Stomach (tissue), 9 donors: ENCODE measurements around the gene NFKBIB. TPM values are rescaled to one million over a fixed set of nuclear protein-coding genes. Genes with fewer than 3 reads are reported as not detected.

Source experiments
- DNase-seq, 2 donors: peaks; one replicate each; pipeline versions ENCODE4 v3.0.0 to v3.0.0-alpha.2; 2013 to 2019
- H3K27ac ChIP-seq, 5 donors: fragments of 200-600 bp in 4 of 5; sonication (generic) in 4 of 5; one replicate each; pipeline ENCODE4 v1.5.1; 2013 to 2019; ENCODE audit warnings: mild to moderate bottlenecking in 1 of 5, moderate library complexity in 1 of 5
- H3K27me3 ChIP-seq, 3 donors: fragments of 200-600 bp; sonication (generic); one replicate each; pipeline ENCODE4 v1.5.1; 2017 to 2019; ENCODE audit warnings: mixed run types in 1 of 3
- H3K36me3 ChIP-seq, 4 donors: fragments of 200-600 bp; sonication (generic); 1 replicate in 3 of 4; 2 replicates in 1 of 4; pipeline ENCODE4 v1.5.1; 2016 to 2019
- H3K4me1 ChIP-seq, 4 donors: fragments of 200-600 bp; sonication (generic); one replicate each; pipeline ENCODE4 v1.5.1; 2016 to 2019
- H3K4me3 ChIP-seq, 4 donors: fragments of 200-600 bp; sonication (generic) in 3 of 4; one replicate each; pipeline ENCODE4 v1.5.1; 2016 to 2019; ENCODE audit warnings: mild to moderate bottlenecking in 1 of 4
- H3K9me3 ChIP-seq, 4 donors: fragments of 200-600 bp; sonication (generic); one replicate each; pipeline ENCODE4 v1.5.1; 2016 to 2019
- EP300 ChIP-seq: sonication (generic); formaldehyde crosslinking; IDR thresholded peaks from one replicate; pipeline ENCODE4 v1.6.1; 2017; ENCODE audit warnings: antibody characterized with exemption
- POLR2A ChIP-seq, 4 donors: fragments of 450-650 bp; IDR thresholded peaks; one replicate each; pipeline ENCODE4 v1.6.1; 2016; ENCODE audit warnings: antibody characterized with exemption in 4 of 4, control low read depth in 2 of 4, mild to moderate bottlenecking in 1 of 4, moderate library complexity in 1 of 4
- POLR2AphosphoS5 ChIP-seq, 3 donors: sonication (generic); formaldehyde crosslinking; IDR thresholded peaks; one replicate each; pipeline ENCODE4 v1.6.1; 2016; ENCODE audit warnings: antibody characterized with exemption in 3 of 3
- WGBS, 5 donors: extraction: QIAGEN DNeasy Blood & Tissue Kit in 3 of 5; methylation state at CpG; one replicate each; pipeline versions ENCODE4 v1.1.5 to v1.1.7; 2013 to 2018; 5-methylcytosine and 5-hydroxymethylcytosine counted together
- intact Hi-C: fragments of 100-400 bp; cut with DNase I; formaldehyde crosslinking; loops from one replicate; pipeline ENCODE4 v1.15.1; 2023; ENCODE audit warnings: low total_unique reads
- polyA plus RNA-seq, 3 donors: library from polyadenylated mRNA; stranded (reverse); fragments of 200-250 nt; gene quantifications; one replicate each; pipeline ENCODE4 v1.2.3, GENCODE V29; 2013
- total RNA-seq, 5 donors: library from RNA; depleted of rRNA; stranded (reverse); fragments of >200 nt; gene quantifications; one replicate each; pipeline versions ENCODE4 v1.1.0 to v1.2.3, GENCODE V29; 2014 to 2016
- TF ChIP-seq, protein P1 (sequence below), 7 experiments: fragments of 450-650 bp in 4 of 7; fragments of 200-600 bp in 3 of 7; sonication (generic) in 3 of 7; IDR thresholded peaks; one replicate each; pipeline ENCODE4 v1.5.1; 2016 to 2019; ENCODE audit warnings: antibody characterized with exemption in 7 of 7, control low read depth in 2 of 7, mild to moderate bottlenecking in 1 of 7
- donor health status: healthy with polysubstance abuse.
- donor health status: Bipolar disorder and iron deficiency.
- donor health status: healthy.

NFKBIB gene
- total and polyA plus RNA-seq, 8 donors: 5.4 to 93.3 (median 29.6) TPM; not detected in 1

DNA sequence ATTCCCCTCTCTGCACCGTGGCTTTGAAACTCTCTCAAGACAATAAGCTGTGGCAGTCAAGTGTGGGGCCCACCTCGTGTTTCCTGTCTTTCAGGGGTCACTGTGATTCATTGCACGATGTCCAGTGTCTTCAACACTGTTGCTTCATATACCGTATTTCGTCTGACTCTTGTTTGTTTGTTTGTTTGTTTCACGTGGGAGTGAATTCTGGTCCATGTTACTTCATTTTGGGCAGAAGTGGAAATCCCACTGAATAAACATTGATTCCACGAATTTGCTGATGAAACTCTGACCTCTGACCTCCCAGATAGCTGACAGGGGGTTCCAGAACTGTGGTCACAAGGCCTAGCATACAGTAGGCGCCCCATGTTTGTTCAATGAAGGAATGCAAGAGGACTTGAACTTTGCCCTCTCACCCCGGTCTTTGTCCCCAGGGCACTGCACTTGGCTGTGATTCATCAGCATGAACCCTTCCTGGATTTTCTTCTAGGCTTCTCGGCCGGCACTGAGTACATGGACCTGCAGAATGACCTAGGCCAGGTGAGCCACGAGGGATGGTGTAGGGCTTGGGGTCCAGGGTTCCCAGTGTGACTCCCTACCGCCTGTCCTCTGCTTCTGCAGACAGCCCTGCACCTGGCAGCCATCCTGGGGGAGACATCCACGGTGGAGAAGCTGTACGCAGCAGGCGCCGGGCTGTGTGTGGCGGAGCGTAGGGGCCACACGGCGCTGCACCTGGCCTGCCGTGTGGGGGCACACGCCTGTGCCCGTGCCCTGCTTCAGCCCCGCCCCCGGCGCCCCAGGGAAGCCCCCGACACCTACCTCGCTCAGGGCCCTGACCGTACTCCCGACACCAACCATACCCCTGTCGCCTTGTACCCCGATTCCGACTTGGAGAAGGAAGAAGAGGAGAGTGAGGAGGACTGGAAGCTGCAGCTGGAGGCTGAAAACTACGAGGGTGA, 5.1 kb downstream of the NFKBIB start:
- Histone ChIP-seq H3K4me1 (peaks cover 5 to 20% (median 15%) of the 10 kb centered on the region in 4 donors), H3K27me3 (no peaks in the 10 kb centered on the region), H3K9me3 (no peaks in the 10 kb centered on the region), H3K27ac (no peak overlapping the region), H3K4me3 (no peak overlapping the region), H3K36me3 (peaks cover 33 to 55% (median 49%) of the 10 kb centered on the region in 4 donors)
- WGBS, 5 donors: 87 to 90% (median 88%) methylated on average over 32 to 35 of the region's 35 CpGs
- TF ChIP-seq POLR2A (IDR thresholded peaks at IDR 0.05) (no peak), EP300 (no peak), POLR2AphosphoS5 (IDR thresholded peaks at IDR 0.05) (no peak)
- TF ChIP-seq, protein P1, sequence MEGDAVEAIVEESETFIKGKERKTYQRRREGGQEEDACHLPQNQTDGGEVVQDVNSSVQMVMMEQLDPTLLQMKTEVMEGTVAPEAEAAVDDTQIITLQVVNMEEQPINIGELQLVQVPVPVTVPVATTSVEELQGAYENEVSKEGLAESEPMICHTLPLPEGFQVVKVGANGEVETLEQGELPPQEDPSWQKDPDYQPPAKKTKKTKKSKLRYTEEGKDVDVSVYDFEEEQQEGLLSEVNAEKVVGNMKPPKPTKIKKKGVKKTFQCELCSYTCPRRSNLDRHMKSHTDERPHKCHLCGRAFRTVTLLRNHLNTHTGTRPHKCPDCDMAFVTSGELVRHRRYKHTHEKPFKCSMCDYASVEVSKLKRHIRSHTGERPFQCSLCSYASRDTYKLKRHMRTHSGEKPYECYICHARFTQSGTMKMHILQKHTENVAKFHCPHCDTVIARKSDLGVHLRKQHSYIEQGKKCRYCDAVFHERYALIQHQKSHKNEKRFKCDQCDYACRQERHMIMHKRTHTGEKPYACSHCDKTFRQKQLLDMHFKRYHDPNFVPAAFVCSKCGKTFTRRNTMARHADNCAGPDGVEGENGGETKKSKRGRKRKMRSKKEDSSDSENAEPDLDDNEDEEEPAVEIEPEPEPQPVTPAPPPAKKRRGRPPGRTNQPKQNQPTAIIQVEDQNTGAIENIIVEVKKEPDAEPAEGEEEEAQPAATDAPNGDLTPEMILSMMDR (IDR thresholded peaks at IDR 0.05): no peak
- intact Hi-C loops: no loop called here
- no peak for DNase-seq

DNA sequence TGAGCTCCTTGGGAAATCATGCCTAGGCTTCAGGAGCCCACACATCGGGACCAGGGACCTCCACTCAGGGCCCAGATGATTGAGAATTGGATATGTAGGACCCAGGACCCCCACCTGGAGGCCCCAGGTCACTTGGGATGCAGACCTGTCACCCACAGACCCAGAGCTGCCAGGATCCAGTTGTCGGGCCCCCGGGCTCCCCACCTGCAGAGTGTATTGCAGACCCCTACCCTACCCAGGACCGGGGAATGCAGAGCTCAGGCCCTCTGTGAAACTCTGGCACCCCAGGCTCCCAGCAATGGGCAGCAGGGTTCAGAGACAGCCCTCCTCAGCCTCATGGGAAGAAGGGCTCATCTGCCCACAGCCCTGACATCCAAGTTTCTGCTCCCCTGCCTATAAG, 5.9 kb downstream of the NFKBIB start:
- TF ChIP-seq EP300: no peak
- TF ChIP-seq POLR2A (IDR thresholded peaks at IDR 0.05): no peak
- WGBS, 5 donors: 95 to 100% (median 99%) methylated on average over 1 to 4 of the region's 4 CpGs
- intact Hi-C loops: no loop called here

DNA sequence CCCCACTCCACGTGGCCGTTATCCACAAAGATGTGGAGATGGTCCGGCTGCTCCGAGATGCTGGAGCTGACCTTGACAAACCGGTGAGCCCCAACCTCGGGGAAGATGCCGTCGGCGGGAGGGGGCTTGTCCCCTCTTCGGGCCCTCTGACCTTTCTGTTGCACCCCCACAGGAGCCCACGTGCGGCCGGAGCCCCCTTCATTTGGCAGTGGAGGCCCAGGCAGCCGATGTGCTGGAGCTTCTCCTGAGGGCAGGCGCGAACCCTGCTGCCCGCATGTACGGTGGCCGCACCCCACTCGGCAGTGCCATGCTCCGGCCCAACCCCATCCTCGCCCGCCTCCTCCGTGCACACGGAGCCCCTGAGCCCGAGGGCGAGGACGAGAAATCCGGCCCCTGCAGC, 7.5 kb downstream of the NFKBIB start:
- no peaks in the 10 kb centered on the region for H3K9me3 ChIP-seq
- H3K36me3 ChIP-seq: peaks cover 33 to 55% (median 49%) of the 10 kb centered on the region in 4 donors
- no peak for DNase-seq
- H3K27me3 ChIP-seq: peaks cover 0 to 15% (median 11%) of the 10 kb centered on the region in 3 donors
- H3K4me1 ChIP-seq: peaks cover 0 to 12% (median under 1%) of the 10 kb centered on the region in 4 donors
- intact Hi-C loops: no loop called here
- no peak for TF ChIP-seq EP300
- TF ChIP-seq, protein P1 (IDR thresholded peaks at IDR 0.05): no peak
- TF ChIP-seq POLR2A (IDR thresholded peaks at IDR 0.05): no peak
- no peak for TF ChIP-seq POLR2AphosphoS5 (IDR thresholded peaks at IDR 0.05)
- H3K4me3 ChIP-seq: no peak overlapping the region
- H3K27ac ChIP-seq: no peak overlapping the region
- 88 to 97% (median 94%) methylated on average over 21 to 29 of the region's 29 CpGs for WGBS, 5 donors

More for the DNA sequence above, 5.9 kb downstream of the NFKBIB start:
- H3K4me1 ChIP-seq: peaks cover 5 to 16% (median 12%) of the 10 kb centered on the region in 4 donors
- no peak overlapping the region for H3K4me3 ChIP-seq
- H3K27me3 ChIP-seq: no peaks in the 10 kb centered on the region
- no peak overlapping the region for H3K27ac ChIP-seq
- peaks cover 33 to 55% (median 49%) of the 10 kb centered on the region in 4 donors for H3K36me3 ChIP-seq
- no peaks in the 10 kb centered on the region for H3K9me3 ChIP-seq
- DNase-seq: no peak

DNA sequence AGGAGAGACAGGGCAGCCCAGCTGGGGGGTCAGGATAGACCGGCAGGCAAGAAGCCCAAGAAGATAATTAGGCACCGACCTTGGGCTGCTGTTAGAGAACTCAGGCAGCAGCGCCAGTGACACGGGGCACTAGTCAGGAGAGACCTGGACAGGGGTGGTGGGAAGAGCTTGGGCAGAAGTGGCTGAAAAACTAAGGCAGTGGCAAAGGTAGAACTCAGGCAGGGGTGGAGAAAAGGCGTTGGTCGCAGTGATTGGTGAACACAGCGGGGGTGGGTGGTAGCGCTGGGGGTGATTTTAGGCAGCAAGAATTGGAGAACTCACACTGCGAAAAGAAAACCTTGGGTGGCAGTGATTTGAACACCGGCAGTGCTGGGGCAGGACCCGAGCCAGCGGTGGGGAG, 7.9 kb downstream of the NFKBIB start:
- 93 to 97% (median 96%) methylated on average over 12 of the region's 12 CpGs for WGBS, 5 donors
- no peaks in the 10 kb centered on the region for H3K9me3 ChIP-seq
- H3K36me3 ChIP-seq: peaks cover 33 to 55% (median 49%) of the 10 kb centered on the region in 4 donors
- TF ChIP-seq EP300 (no peak), POLR2A (IDR thresholded peaks at IDR 0.05) (no peak), POLR2AphosphoS5 (IDR thresholded peaks at IDR 0.05) (no peak)
- TF ChIP-seq, protein P1 (IDR thresholded peaks at IDR 0.05): no peak
- no peak for DNase-seq
- peaks cover 0 to 12% (median 0%) of the 10 kb centered on the region in 4 donors for H3K4me1 ChIP-seq
- H3K27me3 ChIP-seq: peaks cover 0 to 18% (median 12%) of the 10 kb centered on the region in 3 donors
- no peak overlapping the region for H3K4me3 ChIP-seq
- no peak overlapping the region for H3K27ac ChIP-seq
- intact Hi-C loops: no loop called here
